Motor neuron (in vitro differentiated cells): ENCODE data around the gene SLC12A5. TPM values are rescaled to one million over a fixed set of nuclear protein-coding genes. Genes with fewer than 3 reads are reported as not detected.
A peak's percentile ranks its signal among the peaks of the same experiment; 100 is the strongest.

Experiments
- ATAC-seq, 8 experiments: fragments of 200-7000 bp; cut with Tn5 transposase; replicated peaks in 6 of 8; 2 replicates each; pipeline ENCODE4 v1.8.0; 2021; ENCODE audit warnings: mild to moderate bottlenecking in 8 of 8, moderate library complexity in 8 of 8
- H3K27ac ChIP-seq, 2 donors: fragments of 250-450 bp; sonication (Bioruptor Pico); 2 replicates each; pipeline ENCODE4 v1.9.0; 2021; ENCODE audit warnings: antibody characterized with exemption in 2 of 2, mild to moderate bottlenecking in 2 of 2, moderate library complexity in 1 of 2
- H3K4me1 ChIP-seq, 2 donors: fragments of 250-450 bp; sonication (Bioruptor Pico); replicated peaks in 1 of 2; 2 replicates each; pipeline ENCODE4 v1.6.1; 2021; ENCODE audit warnings: antibody characterized with exemption in 2 of 2, mild to moderate bottlenecking in 2 of 2, moderate library complexity in 1 of 2
- H3K4me3 ChIP-seq, 5 donors: fragments of 250-450 bp; sonication (Bioruptor Pico); 2 replicates each; pipeline ENCODE4 v1.9.0; 2021; ENCODE audit warnings: antibody characterized with exemption in 5 of 5, mild to moderate bottlenecking in 5 of 5, moderate library complexity in 4 of 5
- WGBS, 10 experiments: fragments of 450-650 bp; shearing (Covaris generic); methylation state at CpG; one replicate each; pipeline ENCODE4 v1.0.0; 2022; 5-methylcytosine and 5-hydroxymethylcytosine counted together
- in situ Hi-C, 9 experiments: fragments of 400-800 bp; cut with MboI; loops; one replicate each; pipeline ENCODE4 v1.15.0; 2021; ENCODE audit warnings: low sequenced_read_pairs in 9 of 9, low pct_unique_long_range_greater_than_20kb in 2 of 9; ENCODE audit not compliant: unreplicated experiment in 9 of 9
- total RNA-seq, 8 experiments: library from RNA; unstranded; fragments of 300-600 nt; gene quantifications; 2 replicates each; pipeline versions ENCODE4 v1.2.3 to v1.2.4, GENCODE V29; 2022

The SLC12A5 gene
- total RNA-seq, 8 experiments from 2014 or later, result 0.81 to 55.8 (median 25.1) TPM

DNA sequence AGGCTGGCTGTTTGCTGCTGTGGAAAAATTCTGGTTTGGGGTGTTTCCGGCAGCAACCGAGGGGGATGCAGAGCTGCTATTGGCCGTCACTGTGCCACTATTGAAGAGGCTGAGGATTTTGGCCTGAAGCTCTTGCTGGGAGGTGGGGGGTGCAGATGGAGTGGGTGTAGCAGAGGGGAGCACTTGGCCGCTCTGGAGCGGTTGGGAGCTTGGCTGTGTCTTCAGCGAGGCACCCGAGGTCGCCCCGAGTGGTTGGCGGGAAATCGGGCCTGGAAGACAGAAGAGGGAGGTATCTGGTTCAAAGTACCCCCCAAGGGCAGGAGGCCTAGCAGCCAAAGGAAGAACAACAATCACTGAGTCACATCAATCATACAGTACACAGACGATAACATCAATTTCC is 33.6 kb downstream of the SLC12A5 start:
- ATAC-seq, result no peak
- WGBS, 10 experiments, result 70 to 100% (median 88%) methylated on average over 2 to 5 of the region's 12 CpGs; no CpG with 5 or more reads in 6 of the 10 experiments
- in situ Hi-C loops, result no loop called here
- Histone ChIP-seq H3K4me1 (peaks cover 2 to 12% of the 10 kb centered on the region in 2 donors), H3K4me3 (no peak overlapping the region), H3K27ac (no peak overlapping the region)

DNA sequence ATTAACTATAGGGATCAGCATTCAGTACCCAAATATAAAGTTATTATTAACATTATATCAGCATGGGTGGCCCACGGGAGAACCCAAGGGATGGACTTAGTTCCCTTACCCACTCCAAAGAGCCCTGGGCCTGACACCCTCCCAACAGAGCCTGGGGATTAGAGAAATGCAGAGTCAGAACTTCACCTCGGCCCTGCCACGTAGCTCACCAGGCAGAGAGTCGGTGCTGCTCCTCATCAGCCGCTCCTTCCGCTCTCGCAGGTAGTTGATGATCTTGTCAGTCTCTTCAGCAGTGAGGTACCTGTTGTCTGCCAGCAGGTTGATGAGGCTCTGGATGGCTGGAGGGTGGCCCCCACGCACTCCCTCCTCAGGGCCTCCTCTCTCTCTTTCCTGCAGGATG is 34.1 kb downstream of the SLC12A5 start:
- no peak overlapping the region for H3K4me3 ChIP-seq
- no peak for ATAC-seq
- no peak overlapping the region for H3K27ac ChIP-seq
- 80 to 100% (median 95%) methylated on average over 1 to 7 of the region's 8 CpGs; no CpG with 5 or more reads in 3 of the 10 experiments for WGBS, 10 experiments
- in situ Hi-C loops, result no loop called here
- H3K4me1 ChIP-seq, result peaks cover 2 to 7% of the 10 kb centered on the region in 2 donors

DNA sequence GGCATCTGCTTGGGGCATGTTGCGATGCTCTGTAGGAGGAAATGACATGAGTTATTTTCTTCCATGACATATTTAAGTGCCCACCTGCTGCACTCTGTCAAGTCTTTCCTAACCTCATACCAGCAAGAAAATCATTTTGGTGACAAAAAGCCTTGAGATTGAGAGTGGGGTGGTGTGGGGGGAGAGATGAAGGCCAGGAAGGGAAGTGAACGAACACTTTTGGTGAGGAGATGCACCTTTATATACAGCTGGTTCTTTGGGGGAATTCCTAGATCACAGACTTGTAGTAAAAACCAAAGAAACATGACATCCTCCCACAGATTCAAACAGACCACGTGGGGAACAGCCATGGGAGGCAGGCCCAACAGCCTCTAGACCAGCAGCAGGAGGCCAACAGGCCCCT is 34.6 kb downstream of the SLC12A5 start:
- no peak overlapping the region for H3K4me3 ChIP-seq
- H3K27ac ChIP-seq, result no peak overlapping the region
- 90 to 100% (median 100%) methylated on average over 1 to 2 of the region's 3 CpGs; no CpG with 5 or more reads in 3 of the 10 experiments for WGBS, 10 experiments
- no peak for ATAC-seq
- in situ Hi-C loops, result no loop called here
- peaks cover 2 to 4% of the 10 kb centered on the region in 2 donors for H3K4me1 ChIP-seq

DNA sequence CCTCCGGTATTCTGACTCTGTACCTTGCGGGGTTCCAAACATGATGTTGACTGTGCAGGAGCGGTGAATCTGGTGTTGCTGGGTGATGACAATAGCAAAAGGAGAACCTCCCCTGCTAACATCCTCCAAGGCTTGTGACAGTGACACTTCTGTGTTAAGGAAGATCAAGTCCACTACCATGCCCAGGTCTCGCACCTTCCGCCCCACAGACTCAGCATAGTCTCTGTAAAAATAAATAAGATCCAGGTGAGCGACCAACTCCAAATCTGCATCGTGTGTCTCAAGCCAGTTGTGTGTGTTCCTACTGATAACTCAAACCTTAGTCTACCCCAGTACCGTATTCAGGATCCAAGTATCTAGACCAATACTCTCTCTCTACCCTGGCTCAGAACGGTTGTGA is 36.0 kb downstream of the SLC12A5 start:
- Histone ChIP-seq H3K27ac (no peak overlapping the region), H3K4me1 (no peaks in the 10 kb centered on the region), H3K4me3 (no peak overlapping the region)
- in situ Hi-C loops, result no loop called here
- whole genome bisulfite sequencing, 10 experiments, result 68 to 100% (median 90%) methylated on average over 2 to 7 of the region's 9 CpGs; no CpG with 5 or more reads in 1 of the 10 experiments
- no peak for ATAC-seq

DNA sequence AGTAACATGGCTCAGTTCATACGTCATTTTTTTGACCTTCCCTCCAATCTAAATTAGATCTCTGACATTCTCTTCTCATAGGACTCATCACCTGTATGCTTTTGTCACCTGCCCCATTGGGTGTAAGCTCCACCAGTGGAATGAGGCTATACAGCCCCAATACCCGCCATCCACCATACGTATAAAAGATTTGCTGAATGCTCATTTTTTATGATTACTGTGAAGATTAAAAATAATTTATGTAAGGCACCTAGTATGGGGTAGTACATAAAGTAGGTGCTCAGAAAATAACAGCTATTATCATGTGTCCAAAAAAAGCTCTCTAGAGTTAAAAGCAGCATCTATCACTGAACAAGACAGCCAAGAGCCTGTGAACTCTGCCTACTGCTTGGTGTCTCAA is 36.7 kb downstream of the SLC12A5 start:
- 88 to 100% (median 97%) methylated on average over 1 to 3 of the region's 3 CpGs for WGBS, 10 experiments
- in situ Hi-C loops, result no loop called here
- Histone ChIP-seq H3K4me3 (no peak overlapping the region), H3K4me1 (no peaks in the 10 kb centered on the region), H3K27ac (no peak overlapping the region)
- no peak for ATAC-seq

DNA sequence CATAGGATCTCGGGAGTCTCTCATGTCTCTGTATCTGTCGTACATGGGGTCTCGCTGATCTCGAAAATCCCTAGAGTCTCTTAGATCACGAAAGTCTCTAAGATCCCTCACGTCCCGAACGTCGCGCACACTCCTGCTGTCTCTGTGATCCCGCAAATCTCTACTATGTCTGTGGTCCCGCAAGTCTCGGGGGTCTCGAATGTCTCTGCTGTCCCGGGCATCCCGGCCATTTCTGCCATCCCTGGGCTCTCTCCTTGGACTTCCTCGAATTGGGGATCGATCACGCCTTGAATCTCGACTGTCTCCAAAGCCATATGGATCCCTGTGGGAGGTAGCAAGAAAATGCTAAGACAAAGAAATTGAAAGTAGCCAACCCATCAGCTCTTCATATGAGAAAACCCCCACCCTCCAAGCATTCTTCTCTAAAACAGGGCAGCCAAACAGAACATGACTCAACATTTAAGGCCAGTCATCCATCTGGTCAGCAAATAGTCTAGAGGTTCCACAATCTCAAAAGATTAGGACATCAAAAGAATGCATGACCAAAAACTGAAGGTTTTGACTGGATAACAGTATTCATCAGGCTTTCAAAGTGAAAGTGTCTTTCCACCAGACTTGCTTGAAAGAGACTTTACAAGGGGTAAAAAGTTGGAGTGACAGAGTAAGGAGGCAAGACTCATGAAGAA is 41.3 kb downstream of the SLC12A5 start:
- ATAC-seq, result peak in 2 of 8 experiments; percentile 42 to 65
- in situ Hi-C loops, result no loop called here
- Histone ChIP-seq H3K4me1 (peaks cover 12 to 14% of the 10 kb centered on the region in 2 donors), H3K27ac (no peak overlapping the region), H3K4me3 (no peak overlapping the region)
- 85 to 100% (median 93%) methylated on average over 4 to 16 of the region's 20 CpGs; no CpG with 5 or more reads in 4 of the 10 experiments for WGBS, 10 experiments

DNA sequence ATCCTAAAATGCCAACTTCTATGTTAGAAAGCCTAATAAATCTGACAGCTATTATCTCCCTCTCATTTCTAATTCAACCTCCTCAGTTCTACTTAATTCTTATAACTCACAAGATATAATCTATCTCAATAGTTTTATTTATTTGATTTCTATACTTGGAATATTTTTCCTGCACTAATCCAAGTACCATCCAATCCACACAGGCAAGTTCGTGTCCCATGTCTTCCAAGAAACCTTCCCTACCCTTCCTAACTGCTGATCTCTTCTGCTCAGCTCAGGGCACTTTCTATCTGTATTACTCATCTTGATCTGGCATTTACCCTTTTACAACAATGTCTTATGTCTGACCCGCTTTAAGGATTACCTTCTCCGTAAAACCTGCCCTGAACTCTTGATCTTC is 42.6 kb downstream of the SLC12A5 start:
- in situ Hi-C loops, result no loop called here
- ATAC-seq, result no peak
- H3K4me3 ChIP-seq, result no peak overlapping the region
- no peak overlapping the region for H3K27ac ChIP-seq
- peaks cover 12 to 17% of the 10 kb centered on the region in 2 donors for H3K4me1 ChIP-seq
- 72 to 100% (median 94%) methylated on average over 1 to 3 of the region's 3 CpGs for WGBS, 10 experiments

DNA sequence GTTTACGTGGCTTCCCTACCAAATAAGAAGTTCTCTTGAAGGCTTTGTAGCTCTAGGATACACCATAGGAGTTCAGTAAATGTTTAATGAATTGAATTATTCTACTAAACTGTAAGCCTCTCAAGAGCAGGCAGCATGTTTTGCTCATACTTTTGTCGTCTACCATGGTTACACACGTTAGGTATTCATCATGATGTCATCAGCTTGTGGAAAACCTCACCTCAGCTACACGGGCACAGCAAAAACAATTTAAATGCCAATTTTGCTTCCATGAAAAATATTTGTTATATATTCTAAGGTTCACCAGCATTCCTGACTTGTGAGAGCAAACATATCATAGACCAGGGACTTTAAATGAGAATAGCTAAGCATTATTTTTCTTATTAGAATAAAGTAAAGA is 44.0 kb downstream of the SLC12A5 start:
- 60 to 98% (median 86%) methylated on average over 1 to 4 of the region's 4 CpGs; no CpG with 5 or more reads in 1 of the 10 experiments for WGBS, 10 experiments

DNA sequence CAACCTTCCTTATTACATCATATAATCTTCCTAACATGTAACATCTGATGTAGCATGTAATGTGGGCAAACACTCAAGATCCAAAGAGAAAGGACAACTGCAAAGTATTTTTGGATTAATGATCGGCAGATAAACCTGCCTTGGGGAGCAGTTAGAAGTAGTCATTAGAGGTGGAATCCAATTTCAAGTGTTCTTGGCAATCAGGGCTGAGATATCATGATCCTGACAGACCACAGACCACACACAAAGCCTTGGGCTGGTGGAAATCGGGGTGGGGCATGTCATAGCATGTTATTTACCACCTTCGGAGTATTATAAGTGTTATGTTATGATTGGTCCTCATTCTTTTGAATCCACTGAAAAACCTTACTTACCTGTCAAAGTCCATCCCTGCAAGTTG is 44.4 kb downstream of the SLC12A5 start:
- no peak overlapping the region for H3K27ac ChIP-seq
- in situ Hi-C loops, result no loop called here
- 70 to 100% (median 88%) methylated on average over 1 to 3 of the region's 3 CpGs; no CpG with 5 or more reads in 3 of the 10 experiments for WGBS, 10 experiments
- H3K4me1 ChIP-seq, result peaks cover 17 to 25% of the 10 kb centered on the region in 2 donors
- H3K4me3 ChIP-seq, result no peak overlapping the region
- no peak for ATAC-seq

More for the DNA sequence above, 44.0 kb downstream of the SLC12A5 start:
- no peak for ATAC-seq
- Histone ChIP-seq H3K4me1 (peaks cover 17 to 25% of the 10 kb centered on the region in 2 donors), H3K4me3 (no peak overlapping the region), H3K27ac (no peak overlapping the region)
- in situ Hi-C loops, result no loop called here

DNA sequence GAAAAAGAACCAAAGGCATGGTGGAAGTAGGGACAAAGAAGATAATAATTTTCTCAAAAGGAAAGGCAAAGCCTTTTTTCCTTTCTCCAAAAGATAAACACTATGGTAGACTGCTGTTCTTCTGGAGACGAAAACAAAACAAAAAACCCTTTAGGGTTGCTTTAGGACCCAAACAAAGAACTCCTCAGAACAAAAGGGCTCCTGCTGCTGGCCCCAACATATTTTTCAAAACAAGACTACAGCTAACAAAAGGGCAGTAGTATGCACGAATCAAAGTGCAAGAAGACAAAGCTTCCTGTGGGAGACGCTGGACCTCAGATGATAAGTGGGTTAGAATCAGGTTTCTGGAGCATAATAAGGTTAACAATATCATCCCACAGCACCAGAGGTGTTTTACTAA is 45.0 kb downstream of the SLC12A5 start:
- peaks cover 17 to 25% of the 10 kb centered on the region in 2 donors for H3K4me1 ChIP-seq
- in situ Hi-C loops, result no loop called here
- no peak for ATAC-seq
- WGBS, 10 experiments, result 0 to 85% (median 9%) methylated on average over 1 to 3 of the region's 3 CpGs; no CpG with 5 or more reads in 3 of the 10 experiments
- no peak overlapping the region for H3K4me3 ChIP-seq
- H3K27ac ChIP-seq, result no peak overlapping the region

DNA sequence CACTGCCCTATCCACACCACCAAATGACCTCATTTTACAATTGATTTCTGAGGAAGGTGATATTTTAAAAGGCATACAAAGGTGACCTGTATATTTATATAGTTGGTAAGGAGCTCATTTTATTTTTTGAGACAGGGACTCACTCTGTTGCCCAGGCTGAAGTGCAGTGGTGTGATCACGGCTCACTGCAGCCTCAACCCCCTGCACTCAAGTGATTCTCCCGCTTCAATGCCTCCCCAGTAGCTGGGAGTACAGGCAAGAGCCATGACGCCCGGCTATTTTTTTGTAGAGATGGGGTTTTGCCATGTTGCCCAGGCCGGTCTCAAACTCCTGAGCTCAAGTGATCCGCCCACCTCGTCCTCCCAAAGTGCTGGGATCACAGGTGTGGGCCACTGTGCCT is 47.8 kb downstream of the SLC12A5 start:
- Histone ChIP-seq H3K27ac (no peak overlapping the region), H3K4me3 (no peak overlapping the region), H3K4me1 (peaks cover 17 to 27% of the 10 kb centered on the region in 2 donors)
- 59 to 100% (median 88%) methylated on average over 1 to 6 of the region's 7 CpGs; no CpG with 5 or more reads in 4 of the 10 experiments for WGBS, 10 experiments
- in situ Hi-C loops, result no loop called here
- no peak for ATAC-seq

DNA sequence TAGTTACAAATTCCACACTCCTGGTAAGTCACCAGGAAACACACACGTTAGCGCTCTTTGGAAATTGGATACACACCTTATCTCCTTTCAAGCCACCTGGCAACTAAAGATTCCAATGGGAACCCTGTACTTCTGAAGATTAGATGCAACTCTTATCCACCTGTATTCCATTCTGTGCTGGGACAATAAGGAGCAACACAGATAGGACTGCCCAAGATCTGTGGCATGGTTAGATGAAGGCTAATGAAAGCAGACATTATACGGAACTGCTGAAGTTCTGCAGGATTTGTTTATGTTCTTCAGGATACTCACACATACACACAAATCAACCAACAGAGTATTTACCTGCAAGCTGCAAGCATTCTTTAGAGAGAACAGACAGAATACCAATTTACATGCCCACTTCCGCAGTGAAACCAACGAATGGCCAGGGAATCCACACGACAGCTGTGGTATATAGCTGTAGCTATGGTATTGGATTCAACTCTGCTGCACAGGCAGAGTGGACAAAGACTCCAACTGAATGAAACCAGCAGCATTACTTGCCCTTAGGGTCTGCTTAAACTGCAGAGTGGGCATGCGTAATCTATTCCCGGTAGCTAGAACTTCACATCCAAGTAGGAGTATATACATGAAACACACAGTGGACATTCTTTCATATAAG is 48.8 kb downstream of the SLC12A5 start:
- Histone ChIP-seq H3K4me1 (peaks cover 17 to 27% of the 10 kb centered on the region in 2 donors), H3K27ac (no peak overlapping the region), H3K4me3 (no peak overlapping the region)
- in situ Hi-C loops, result no loop called here
- 83 to 100% (median 98%) methylated on average over 2 to 7 of the region's 8 CpGs; no CpG with 5 or more reads in 4 of the 10 experiments for WGBS, 10 experiments
- ATAC-seq, result no peak

DNA sequence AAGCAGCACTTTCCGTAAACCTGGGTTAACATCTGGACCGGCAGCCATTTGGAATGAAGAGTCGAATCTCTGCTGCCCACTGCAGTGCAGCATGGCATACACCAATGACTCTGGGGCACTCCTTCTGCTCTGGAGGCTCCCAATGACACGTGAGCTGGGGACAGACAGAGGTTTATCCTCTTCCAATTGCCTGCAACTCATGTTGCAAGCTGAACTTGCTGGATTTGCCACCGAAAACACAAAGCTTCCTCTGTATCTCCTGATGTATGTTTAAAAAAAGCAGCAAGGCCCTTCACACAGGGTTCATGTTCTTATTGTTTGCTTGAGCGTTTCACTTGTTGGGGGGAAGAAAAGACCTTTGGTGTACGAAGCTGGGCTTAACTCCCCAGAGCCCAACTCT is 49.9 kb downstream of the SLC12A5 start:
- in situ Hi-C loops, result no loop called here
- Histone ChIP-seq H3K4me3 (no peak overlapping the region), H3K27ac (no peak overlapping the region), H3K4me1 (peaks cover 18 to 28% of the 10 kb centered on the region in 2 donors)
- no peak for ATAC-seq
- 50 to 100% (median 78%) methylated on average over 1 to 6 of the region's 7 CpGs; no CpG with 5 or more reads in 2 of the 10 experiments for WGBS, 10 experiments
